IMR-90 (cell line): ENCODE measurements around the gene SPIN1. TPM values are rescaled to one million over a fixed set of nuclear protein-coding genes. Genes with fewer than 3 reads are reported as not detected.

Experiments used
- ATAC-seq: fragments of 200-7000 bp; cut with Tn5 transposase; 2 replicates; pipeline ENCODE4 v1.9.1; 2020; ENCODE audit warnings: low read depth, mild to moderate bottlenecking, moderate library complexity
- BruUV-seq: library from RNA; stranded (reverse); fragments of 400-500 nt; replicated peaks from 2 replicates; lab custom pipeline; 2021; lab: Mats Ljungman, UMichigan
- CTCF ChIA-PET: fragments of 300-600 bp; formaldehyde crosslinking; extraction: SDS; loops from one replicate; lab custom pipeline; 2021; ENCODE audit warnings: antibody characterized with exemption; lab: Yijun Ruan, JAX
- POLR2A ChIA-PET: fragments of 300-600 bp; sonication (Branson Sonifier 250); formaldehyde crosslinking; loops from one replicate; lab custom pipeline; 2022; ENCODE audit warnings: antibody characterized with exemption; ENCODE audit not compliant: unreplicated experiment; lab: Charles Lee
- DNase-seq: peaks from one replicate; pipeline ENCODE4 v3.0.0; 2013
- H2AFZ ChIP-seq: replicated peaks from 2 replicates; pipeline ENCODE3; 2013; ENCODE audit warnings: low read length, mild to moderate bottlenecking; ENCODE audit not compliant: poor library complexity
- H2AK5ac ChIP-seq: 2 replicates; pipeline ENCODE4 v1.6.1; 2013; ENCODE audit warnings: low read depth, low read length, inconsistent platforms
- H2AK9ac ChIP-seq: replicated peaks from 2 replicates; pipeline ENCODE3; 2013; ENCODE audit warnings: mild to moderate bottlenecking, low read depth, low read length, moderate library complexity; ENCODE audit not compliant: poor library complexity
- H2BK120ac ChIP-seq: 2 replicates; pipeline ENCODE4 v1.6.1; 2013; ENCODE audit warnings: low read depth, low read length, inconsistent platforms
- H2BK15ac ChIP-seq: 3 replicates; pipeline ENCODE4 v1.6.1; 2013; ENCODE audit warnings: low read depth, low read length, inconsistent platforms
- H2BK20ac ChIP-seq: 2 replicates; pipeline ENCODE4 v1.6.1; 2013; ENCODE audit warnings: low read depth, mild to moderate bottlenecking, inconsistent platforms, low read length, moderate library complexity
- H2BK5ac ChIP-seq: 2 replicates; pipeline ENCODE4 v1.6.1; 2013; ENCODE audit warnings: mild to moderate bottlenecking, low read depth, low read length, inconsistent platforms; ENCODE audit not compliant: poor library complexity, severe bottlenecking
- H3K14ac ChIP-seq: replicated peaks from 2 replicates; pipeline ENCODE4 v1.6.1; 2013; ENCODE audit warnings: low read depth, low read length, inconsistent platforms
- H3K18ac ChIP-seq: 2 replicates; pipeline ENCODE4 v1.6.1; 2013; ENCODE audit warnings: low read depth, low read length, control low read depth
- H3K23ac ChIP-seq: 2 replicates; pipeline ENCODE4 v1.6.1; 2013; ENCODE audit warnings: low read depth, low read length, inconsistent platforms
- H3K27ac ChIP-seq: 2 replicates; pipeline ENCODE4 v1.5.1; 2013; ENCODE audit warnings: mild to moderate bottlenecking, control low read depth, low read length; ENCODE audit not compliant: insufficient read depth
- H3K27me3 ChIP-seq: 2 replicates; pipeline ENCODE4 v1.6.1; 2013; ENCODE audit warnings: low read length; ENCODE audit not compliant: control insufficient read depth, insufficient read depth
- H3K36me3 ChIP-seq: 2 replicates; pipeline ENCODE4 v1.6.1; 2013; ENCODE audit warnings: low read length, mixed read lengths; ENCODE audit not compliant: control insufficient read depth, insufficient read depth
- H3K4ac ChIP-seq: 2 replicates; pipeline ENCODE4 v1.6.1; 2013; ENCODE audit warnings: low read depth, low read length, inconsistent platforms
- H3K4me1 ChIP-seq: 2 replicates; pipeline ENCODE4 v1.6.1; 2013; ENCODE audit warnings: low read length, mixed read lengths; ENCODE audit not compliant: control insufficient read depth, insufficient read depth
- H3K4me2 ChIP-seq: 2 replicates; pipeline ENCODE4 v1.6.1; 2013; ENCODE audit warnings: low read depth, mild to moderate bottlenecking, control low read depth, low read length, moderate library complexity
- H3K4me3 ChIP-seq: 2 replicates; pipeline ENCODE4 v1.5.1; 2013; ENCODE audit warnings: low read depth, mild to moderate bottlenecking, control low read depth, low read length, moderate library complexity; ENCODE audit not compliant: insufficient read depth
- H3K56ac ChIP-seq: 2 replicates; pipeline ENCODE4 v1.6.1; 2013; ENCODE audit warnings: low read length, inconsistent platforms; ENCODE audit not compliant: insufficient read depth; ENCODE audit errors: extremely low read depth
- H3K79me1 ChIP-seq, 2 experiments: 2 replicates each; pipeline ENCODE4 v1.6.1; 2013; ENCODE audit warnings: low read length in 2 of 2, inconsistent platforms in 1 of 2, low read depth in 1 of 2
- H3K9ac ChIP-seq: 2 replicates; pipeline ENCODE4 v1.6.1; 2013; ENCODE audit warnings: low read depth, low read length, control low read depth
- H3K9me1 ChIP-seq: 2 replicates; pipeline ENCODE4 v1.6.1; 2013; ENCODE audit warnings: low read length, inconsistent platforms; ENCODE audit not compliant: insufficient read depth
- H3K9me3 ChIP-seq: 2 replicates; pipeline ENCODE4 v1.6.1; 2013; ENCODE audit warnings: low read length; ENCODE audit not compliant: control insufficient read depth, insufficient read depth
- H4K20me1 ChIP-seq: 2 replicates; pipeline ENCODE4 v1.6.1; 2013; ENCODE audit warnings: low read length, inconsistent platforms; ENCODE audit not compliant: insufficient read depth
- H4K5ac ChIP-seq: 2 replicates; pipeline ENCODE4 v1.6.1; 2013; ENCODE audit warnings: mild to moderate bottlenecking, low read depth, low read length, control low read depth
- H4K8ac ChIP-seq, 2 experiments: 2 replicates each; pipeline ENCODE4 v1.6.1; 2013; ENCODE audit warnings: low read depth in 2 of 2, low read length in 2 of 2, control low read depth in 1 of 2, inconsistent platforms in 1 of 2
- H4K91ac ChIP-seq: 2 replicates; pipeline ENCODE4 v1.6.1; 2013; ENCODE audit warnings: low read depth, low read length, inconsistent platforms; ENCODE audit not compliant: insufficient read depth
- BHLHE40 ChIP-seq: fragments of 150-350 bp; IDR thresholded peaks from 2 replicates; pipeline ENCODE4 v1.6.1; 2016; ENCODE audit warnings: mild to moderate bottlenecking, low read depth, low read length
- CEBPB ChIP-seq: IDR thresholded peaks from 2 replicates; pipeline ENCODE4 v1.6.1; 2012; ENCODE audit warnings: low read depth, low read length, improper control_type of control experiment
- CHD1 ChIP-seq: IDR thresholded peaks from 2 replicates; pipeline ENCODE4 v1.6.1; 2012; ENCODE audit warnings: low read depth, low read length, improper control_type of control experiment
- CTCF ChIP-seq: conservative IDR thresholded peaks from 2 replicates; pipeline ENCODE4 v1.5.1; 2012; ENCODE audit warnings: mild to moderate bottlenecking, low read depth, low read length, improper control_type of control experiment
- FOS ChIP-seq: fragments of 150-350 bp; IDR thresholded peaks from 2 replicates; pipeline ENCODE4 v1.6.1; 2016; ENCODE audit warnings: low read depth, low read length
- MAFK ChIP-seq: IDR thresholded peaks from 2 replicates; pipeline ENCODE4 v1.6.1; 2012; ENCODE audit warnings: low read depth, low read length, improper control_type of control experiment
- MAZ ChIP-seq: IDR thresholded peaks from 2 replicates; pipeline ENCODE4 v1.6.1; 2012; ENCODE audit warnings: low read depth, mild to moderate bottlenecking, low read length, improper control_type of control experiment, moderate library complexity, borderline replicate concordance
- MXI1 ChIP-seq: IDR thresholded peaks from 2 replicates; pipeline ENCODE4 v1.6.1; 2012; ENCODE audit warnings: low read depth, mild to moderate bottlenecking, low read length, moderate library complexity, borderline replicate concordance
- NFE2L2 ChIP-seq: fragments of 150-350 bp; IDR thresholded peaks from 2 replicates; pipeline ENCODE4 v1.6.1; 2016; ENCODE audit warnings: low read depth, mild to moderate bottlenecking, low read length
- RFX5 ChIP-seq: IDR thresholded peaks from 2 replicates; pipeline ENCODE4 v1.8.0; 2012; ENCODE audit warnings: low read depth, mild to moderate bottlenecking, low read length, moderate library complexity
- WGBS, 2 experiments: methylation state at CpG; one replicate each; pipeline versions ENCODE4 v1.1.5 to v1.1.7; 2013; ENCODE audit warnings: missing lambda C conversion rate in 2 of 2; ENCODE audit not compliant: insufficient read length in 1 of 2; ENCODE audit errors: extremely low coverage in 2 of 2; 5-methylcytosine and 5-hydroxymethylcytosine counted together
- dilution Hi-C: fragments of 300-500 bp; cut with HindIII; formaldehyde crosslinking; loops from one replicate; pipeline ENCODE4 v1.14.3; 2018; ENCODE audit warnings: low sequenced_read_pairs; ENCODE audit not compliant: unreplicated experiment
- in situ Hi-C: fragments of 300-500 bp; cut with MboI; formaldehyde crosslinking; loops from 3 replicates; pipeline ENCODE4 v1.14.3; 2019; ENCODE audit warnings: low sequenced_read_pairs, inconsistent platforms, mixed read lengths
- intact Hi-C: fragments of 100-400 bp; cut with micrococcal nuclease; formaldehyde crosslinking; loops from 2 replicates; pipeline ENCODE4 v1.10.0; 2022
- polyA plus RNA-seq, 3 experiments: library from polyadenylated mRNA; depleted of rRNA; stranded (reverse); fragments of >200 nt; gene quantifications; 2 replicates each; pipeline ENCODE4 v1.2.3, GENCODE V29; 2012; ENCODE audit warnings: low replicate concordance in 1 of 3
- total RNA-seq: library from RNA; depleted of rRNA; stranded (reverse); fragments of >200 nt; gene quantifications from 2 replicates; pipeline ENCODE4 v1.2.3, GENCODE V29; 2012

The SPIN1 gene
- total and polyA plus RNA-seq, 2 of the 4 experiments (the other 2 are of a cell fraction), result 63.3 to 141 TPM

GRCh38 chr9:88497224-88497623 is 109.0 kb downstream of the SPIN1 start:
- no peak overlapping the region for H4K8ac ChIP-seq
- no peak overlapping the region for H3K14ac ChIP-seq
- H3K4me1 ChIP-seq, result no peaks in the 10 kb centered on the region
- no peak overlapping the region for H3K9ac ChIP-seq
- H4K5ac ChIP-seq, result no peak overlapping the region
- no peaks in the 10 kb centered on the region for H3K79me1 ChIP-seq
- no peak overlapping the region for H3K4ac ChIP-seq
- no peaks in the 10 kb centered on the region for H4K20me1 ChIP-seq
- no peak overlapping the region for H3K4me3 ChIP-seq
- in situ Hi-C loops, result no loop called here
- TF ChIP-seq BHLHE40, result no peak
- no peak for TF ChIP-seq CTCF
- no peak for TF ChIP-seq MXI1
- no peak for TF ChIP-seq CEBPB
- TF ChIP-seq FOS, result no peak
- TF ChIP-seq MAFK, result no peak
- TF ChIP-seq NFE2L2, result no peak
- no peak for TF ChIP-seq MAZ
- no peak for TF ChIP-seq CHD1
- no peak for TF ChIP-seq RFX5
- H2AK5ac ChIP-seq, result no peak overlapping the region
- H3K27ac ChIP-seq, result no peak overlapping the region
- dilution Hi-C loops, result no loop called here
- no peak overlapping the region for H4K91ac ChIP-seq
- no peak overlapping the region for H3K23ac ChIP-seq
- no peak overlapping the region for H2AK9ac ChIP-seq
- no peak overlapping the region for H2BK15ac ChIP-seq
- intact Hi-C loops, result no loop called here
- H3K9me1 ChIP-seq, result no peaks in the 10 kb centered on the region
- H2BK5ac ChIP-seq, result no peak overlapping the region
- H2AFZ ChIP-seq, result no peak overlapping the region
- no TSS peak for BruUV-seq
- no peak overlapping the region for H3K56ac ChIP-seq
- H3K9me3 ChIP-seq, result no peaks in the 10 kb centered on the region
- no peaks in the 10 kb centered on the region for H3K27me3 ChIP-seq
- no peak overlapping the region for H2BK20ac ChIP-seq
- no peak overlapping the region for H3K18ac ChIP-seq
- no peak for ATAC-seq
- WGBS, 2 experiments, result no CpG with 5 or more reads among the region's 2 CpGs
- DNase-seq, result no peak
- H3K4me2 ChIP-seq, result no peak overlapping the region
- ChIA-PET POLR2A (no interaction called here), CTCF (interaction anchor here (0.6 kb wide), 1 partner anchor 34 kb away, joined by 4 read pairs; no protein-coding TSS in a partner anchor)
- no peaks in the 10 kb centered on the region for H3K36me3 ChIP-seq
- H2BK120ac ChIP-seq, result no peak overlapping the region
